ENCODE measurements around the gene RNF14.

The RNF14 gene

DNA sequence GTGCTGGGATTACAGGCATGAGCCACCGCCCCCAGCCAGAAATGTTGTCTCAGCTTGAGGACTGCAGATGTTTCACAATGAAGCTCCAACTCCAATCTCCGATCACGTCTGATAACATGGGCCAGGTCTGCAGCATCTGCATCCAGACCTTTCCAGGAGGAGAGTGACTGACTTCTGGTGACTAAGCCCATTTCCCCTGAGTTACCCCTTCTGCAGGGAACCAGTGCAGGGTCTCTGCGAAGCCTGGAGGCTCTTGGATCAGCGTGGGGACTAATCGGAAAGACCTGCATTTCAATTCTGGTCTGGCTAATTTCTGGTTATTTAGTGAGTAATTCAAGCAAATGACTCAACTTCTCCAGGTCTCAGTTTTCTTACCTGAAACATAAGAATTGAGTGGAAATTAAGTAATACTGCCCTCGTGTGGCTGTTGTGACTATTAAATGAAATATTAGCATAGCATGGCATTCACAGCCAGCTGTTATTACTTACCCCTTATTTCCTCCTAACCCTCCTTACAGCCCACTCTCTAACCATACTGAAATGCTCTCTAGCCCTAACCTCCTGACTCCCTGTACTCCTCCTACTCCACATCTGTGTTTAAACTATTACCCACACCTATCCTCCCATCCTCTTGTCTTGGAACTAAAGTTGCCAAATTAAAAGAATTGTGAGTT is 46.1 kb downstream of the RNF14 start:
- WGBS, 2 experiments = 65 to 74% methylated on average over 6 to 7 of the region's 7 CpGs

DNA sequence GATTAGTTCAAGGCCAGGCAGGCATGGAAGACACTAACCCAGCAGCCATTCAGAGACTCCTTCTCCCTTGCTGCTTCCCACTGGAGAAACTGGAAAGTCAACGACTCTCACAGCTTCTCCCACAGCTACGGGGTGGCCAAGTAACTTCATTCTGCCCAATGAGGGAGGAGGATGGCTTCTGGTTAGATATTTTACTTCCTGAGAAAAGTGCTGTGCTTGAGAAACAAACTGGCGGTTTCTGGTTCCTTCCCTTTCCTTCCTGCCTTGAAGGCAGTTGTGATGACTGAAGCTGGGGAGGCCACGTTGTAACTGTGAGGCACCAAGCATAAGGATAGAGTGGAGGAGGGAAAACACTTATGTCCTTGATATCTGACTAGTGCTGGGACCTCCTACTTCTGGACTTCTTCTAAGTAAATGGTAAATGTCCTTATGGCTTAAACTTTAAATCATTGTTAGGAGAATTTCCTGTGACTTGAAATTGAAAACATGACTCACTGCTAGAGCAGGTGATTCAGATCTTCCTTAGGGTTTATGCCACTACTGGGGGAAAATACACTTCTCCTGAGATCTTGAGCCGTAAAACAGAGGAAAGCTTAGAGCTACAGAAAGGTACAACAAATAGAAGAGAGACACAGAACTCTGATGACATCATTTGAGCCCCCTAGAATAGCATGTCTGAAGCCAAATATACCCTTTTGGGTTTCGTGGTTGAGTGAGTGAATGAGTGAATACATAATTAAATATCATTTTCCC is 47.1 kb downstream of the RNF14 start:
- no peaks in the 10 kb centered on the region for H3K4me1 ChIP-seq (ENCODE audit: control insufficient read depth, insufficient read depth, low read length)
- 85 to 88% methylated on average over 5 of the region's 6 CpGs for WGBS, 2 experiments
- no peak overlapping the region for H3K4me3 ChIP-seq (ENCODE audit: insufficient read depth, low read depth, low read length)
- no peaks in the 10 kb centered on the region for H3K9me3 ChIP-seq (ENCODE audit: control insufficient read depth, low read length)
- H3K36me3 ChIP-seq (ENCODE audit: control insufficient read depth, insufficient read depth, low read length) = no peaks in the 10 kb centered on the region
- H3K27me3 ChIP-seq (ENCODE audit: control insufficient read depth, insufficient read depth, low read length, poor library complexity, severe bottlenecking) = no peaks in the 10 kb centered on the region
- no peak overlapping the region for H3K27ac ChIP-seq (ENCODE audit: insufficient read depth, low read depth, low read length, poor library complexity, severe bottlenecking)

More for the DNA sequence above, 46.1 kb downstream of the RNF14 start:
- no peak overlapping the region for H3K27ac ChIP-seq (ENCODE audit: insufficient read depth, low read depth, low read length, poor library complexity, severe bottlenecking)
- H3K4me1 ChIP-seq (ENCODE audit: control insufficient read depth, insufficient read depth, low read length) = no peaks in the 10 kb centered on the region
- no peaks in the 10 kb centered on the region for H3K27me3 ChIP-seq (ENCODE audit: control insufficient read depth, insufficient read depth, low read length, poor library complexity, severe bottlenecking)
- no peaks in the 10 kb centered on the region for H3K9me3 ChIP-seq (ENCODE audit: control insufficient read depth, low read length)
- no peak overlapping the region for H3K4me3 ChIP-seq (ENCODE audit: insufficient read depth, low read depth, low read length)
- H3K36me3 ChIP-seq (ENCODE audit: control insufficient read depth, insufficient read depth, low read length) = no peaks in the 10 kb centered on the region

DNA sequence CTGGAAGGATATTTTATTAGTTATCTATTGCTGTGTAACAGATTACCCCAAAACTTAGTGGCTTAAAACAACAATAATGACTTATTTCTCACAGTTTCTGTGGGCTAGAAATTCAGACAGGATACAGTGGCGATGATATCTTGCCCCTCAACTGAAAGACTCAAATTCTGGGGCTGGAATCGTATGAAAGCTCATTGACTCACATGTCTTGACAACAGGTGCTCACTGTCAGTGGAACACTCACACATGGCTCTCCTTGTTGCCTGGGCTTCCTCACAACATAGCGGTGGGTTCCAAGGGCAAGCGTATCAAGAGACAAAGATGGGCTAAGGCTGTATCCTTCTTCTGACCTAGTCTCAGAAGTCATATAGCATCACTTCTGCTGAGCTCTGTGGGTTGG is 47.7 kb downstream of the RNF14 start:
- no peaks in the 10 kb centered on the region for H3K36me3 ChIP-seq (ENCODE audit: control insufficient read depth, insufficient read depth, low read length)
- 92 to 94% methylated on average over 4 of the region's 4 CpGs for WGBS, 2 experiments
- no peak overlapping the region for H3K27ac ChIP-seq (ENCODE audit: insufficient read depth, low read depth, low read length, poor library complexity, severe bottlenecking)
- H3K4me3 ChIP-seq (ENCODE audit: insufficient read depth, low read depth, low read length) = no peak overlapping the region
- no peaks in the 10 kb centered on the region for H3K27me3 ChIP-seq (ENCODE audit: control insufficient read depth, insufficient read depth, low read length, poor library complexity, severe bottlenecking)
- no peaks in the 10 kb centered on the region for H3K4me1 ChIP-seq (ENCODE audit: control insufficient read depth, insufficient read depth, low read length)
- H3K9me3 ChIP-seq (ENCODE audit: control insufficient read depth, low read length) = no peaks in the 10 kb centered on the region

DNA sequence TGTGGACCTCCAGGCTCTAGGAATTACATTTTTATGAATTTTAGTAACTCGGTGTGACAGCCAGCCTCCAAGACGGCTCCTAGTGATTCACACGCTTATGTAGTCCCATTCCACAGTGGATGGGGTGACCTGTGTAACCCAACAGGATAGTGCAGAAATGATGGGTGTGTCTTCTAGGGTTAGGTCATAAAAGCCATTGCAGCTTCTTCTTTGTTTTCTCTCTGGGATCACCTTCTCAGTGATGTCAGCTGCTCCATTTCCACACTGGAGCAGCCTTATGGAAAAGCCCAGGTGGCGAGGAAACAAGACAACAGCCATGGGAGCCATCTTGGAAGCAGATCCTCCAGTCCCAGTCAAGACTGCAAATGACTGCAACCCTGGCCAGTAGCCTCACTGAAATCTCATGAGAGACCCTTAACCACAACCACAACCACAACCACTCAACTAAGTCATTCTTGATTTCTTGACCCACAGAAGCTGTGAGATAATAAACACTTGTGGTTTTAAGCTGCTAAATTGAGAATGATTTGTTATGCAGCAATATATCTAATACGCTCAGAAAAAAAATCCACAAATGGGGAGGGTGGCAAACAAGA is 49.0 kb downstream of the RNF14 start:
- 94 to 97% methylated on average over 5 of the region's 5 CpGs for WGBS, 2 experiments
- Histone ChIP-seq H3K27me3 (ENCODE audit: control insufficient read depth, insufficient read depth, low read length, poor library complexity, severe bottlenecking) (no peaks in the 10 kb centered on the region), H3K27ac (ENCODE audit: insufficient read depth, low read depth, low read length, poor library complexity, severe bottlenecking) (no peak overlapping the region)

DNA sequence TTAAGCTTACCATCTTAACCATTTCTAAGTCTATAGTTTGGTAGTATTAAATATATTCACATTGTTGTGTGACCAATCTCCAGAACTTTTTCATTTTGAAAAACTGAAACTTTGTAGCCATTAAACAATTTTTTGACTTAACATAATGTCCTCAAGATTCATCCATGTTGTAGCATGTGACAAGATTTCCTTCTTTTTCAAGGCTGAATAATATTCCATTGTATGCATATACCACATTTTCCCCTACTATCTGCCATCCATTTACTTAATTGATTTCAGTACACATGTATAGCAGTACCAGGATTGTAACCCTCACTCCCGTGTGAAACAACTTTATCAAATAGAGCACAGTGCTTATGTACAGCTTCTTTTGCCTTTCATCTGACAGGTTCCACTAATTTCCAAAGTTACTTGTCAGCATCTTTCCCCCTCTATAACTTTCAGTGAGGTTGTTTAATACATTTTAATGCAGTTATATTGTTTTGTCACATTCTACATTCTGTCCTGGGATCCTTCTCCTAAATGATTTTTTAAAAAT is 51.3 kb downstream of the RNF14 start:
- Histone ChIP-seq H3K4me1 (ENCODE audit: control insufficient read depth, insufficient read depth, low read length) (no peaks in the 10 kb centered on the region), H3K27me3 (ENCODE audit: control insufficient read depth, insufficient read depth, low read length, poor library complexity, severe bottlenecking) (no peaks in the 10 kb centered on the region), H3K36me3 (ENCODE audit: control insufficient read depth, insufficient read depth, low read length) (no peaks in the 10 kb centered on the region), H3K9me3 (ENCODE audit: control insufficient read depth, low read length) (no peaks in the 10 kb centered on the region), H3K4me3 (ENCODE audit: insufficient read depth, low read depth, low read length) (no peak overlapping the region), H3K27ac (ENCODE audit: insufficient read depth, low read depth, low read length, poor library complexity, severe bottlenecking) (no peak overlapping the region)
- 88 to 95% methylated on average over 1 of the region's 1 CpG for WGBS, 2 experiments

More for the DNA sequence above, 49.0 kb downstream of the RNF14 start:
- Histone ChIP-seq H3K4me1 (ENCODE audit: control insufficient read depth, insufficient read depth, low read length) (no peaks in the 10 kb centered on the region), H3K9me3 (ENCODE audit: control insufficient read depth, low read length) (no peaks in the 10 kb centered on the region), H3K36me3 (ENCODE audit: control insufficient read depth, insufficient read depth, low read length) (no peaks in the 10 kb centered on the region), H3K4me3 (ENCODE audit: insufficient read depth, low read depth, low read length) (no peak overlapping the region)

DNA sequence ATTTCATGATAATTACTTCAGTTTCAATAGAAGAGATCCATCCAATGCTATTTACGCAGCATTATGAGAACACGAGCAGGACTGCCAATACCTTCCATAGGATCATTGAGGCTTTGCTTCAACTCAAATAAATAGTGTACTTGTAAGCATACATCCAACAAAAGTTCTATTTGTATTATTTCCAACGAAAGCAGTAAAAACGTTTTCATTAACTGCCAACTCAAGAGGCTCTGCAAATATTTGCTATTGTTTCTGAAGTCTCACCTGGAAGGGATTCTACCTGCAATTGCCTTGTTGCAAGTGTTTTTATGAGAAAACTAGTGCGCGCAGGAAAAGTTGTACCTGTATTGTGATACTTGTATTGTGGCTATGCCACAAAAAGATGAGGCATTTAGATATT is 54.9 kb downstream of the RNF14 start:
- Histone ChIP-seq H3K4me3 (ENCODE audit: insufficient read depth, low read depth, low read length) (no peak overlapping the region), H3K27ac (ENCODE audit: insufficient read depth, low read depth, low read length, poor library complexity, severe bottlenecking) (no peak overlapping the region), H3K27me3 (ENCODE audit: control insufficient read depth, insufficient read depth, low read length, poor library complexity, severe bottlenecking) (no peaks in the 10 kb centered on the region), H3K4me1 (ENCODE audit: control insufficient read depth, insufficient read depth, low read length) (no peaks in the 10 kb centered on the region), H3K36me3 (ENCODE audit: control insufficient read depth, insufficient read depth, low read length) (no peaks in the 10 kb centered on the region), H3K9me3 (ENCODE audit: control insufficient read depth, low read length) (no peaks in the 10 kb centered on the region)
- WGBS, 2 experiments = 90 to 95% methylated on average over 6 of the region's 6 CpGs

DNA sequence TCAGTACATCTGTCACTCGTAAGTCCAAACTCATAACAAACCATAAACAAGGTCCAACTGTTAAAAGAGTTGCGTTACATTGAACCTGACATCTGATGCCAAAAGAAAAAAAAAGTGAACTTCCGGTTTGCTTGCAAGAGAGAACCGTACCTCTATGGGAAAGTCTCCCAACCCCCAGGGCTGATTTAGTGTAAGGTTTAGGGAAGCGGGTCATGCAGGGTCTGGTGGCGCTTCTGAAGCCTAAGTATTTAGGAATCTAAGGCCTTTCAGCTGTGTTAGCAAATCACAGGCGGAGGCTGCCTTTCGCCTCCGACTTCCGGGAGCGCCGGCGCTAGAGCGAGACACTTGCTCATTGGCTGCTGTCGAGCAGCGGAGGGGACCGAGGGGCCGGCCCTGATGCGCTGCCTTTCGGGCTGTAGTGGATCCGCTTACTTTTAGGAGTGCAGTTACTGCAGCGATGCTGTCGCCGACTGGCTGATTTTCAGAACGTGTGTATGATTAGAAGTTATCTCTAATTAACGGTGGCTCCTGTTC is 55.9 kb downstream of the RNF14 start:
- Histone ChIP-seq H3K36me3 (ENCODE audit: control insufficient read depth, insufficient read depth, low read length) (no peaks in the 10 kb centered on the region), H3K9me3 (ENCODE audit: control insufficient read depth, low read length) (no peaks in the 10 kb centered on the region), H3K27me3 (ENCODE audit: control insufficient read depth, insufficient read depth, low read length, poor library complexity, severe bottlenecking) (no peaks in the 10 kb centered on the region), H3K4me3 (ENCODE audit: insufficient read depth, low read depth, low read length) (peak overlapping the region; percentile 37), H3K27ac (ENCODE audit: insufficient read depth, low read depth, low read length, poor library complexity, severe bottlenecking) (peak overlapping the region; percentile 71), H3K4me1 (ENCODE audit: control insufficient read depth, insufficient read depth, low read length) (no peaks in the 10 kb centered on the region)
- WGBS, 2 experiments = 2 to 3% methylated on average over 26 of the region's 26 CpGs

DNA sequence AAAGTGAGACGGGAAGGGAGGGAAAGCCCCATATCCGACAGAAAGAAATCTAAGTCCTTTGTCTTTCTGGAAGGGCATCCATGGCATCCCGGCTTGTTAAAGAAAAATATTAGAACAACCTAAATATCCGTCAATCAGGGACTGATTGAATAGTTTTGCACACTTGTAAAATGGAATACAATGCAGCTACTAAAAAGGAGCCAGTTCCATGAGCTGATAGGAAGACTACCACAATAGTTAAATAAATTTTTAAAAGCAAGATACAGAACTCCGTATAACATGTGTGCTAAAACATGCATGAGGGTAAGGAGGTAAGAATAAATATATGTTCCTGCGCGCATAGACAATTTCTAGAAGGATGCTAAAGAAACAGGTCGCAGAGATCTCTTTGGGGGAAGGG is 56.7 kb downstream of the RNF14 start:
- Histone ChIP-seq H3K9me3 (ENCODE audit: control insufficient read depth, low read length) (no peaks in the 10 kb centered on the region), H3K36me3 (ENCODE audit: control insufficient read depth, insufficient read depth, low read length) (no peaks in the 10 kb centered on the region), H3K27me3 (ENCODE audit: control insufficient read depth, insufficient read depth, low read length, poor library complexity, severe bottlenecking) (no peaks in the 10 kb centered on the region), H3K4me3 (ENCODE audit: insufficient read depth, low read depth, low read length) (no peak overlapping the region), H3K27ac (ENCODE audit: insufficient read depth, low read depth, low read length, poor library complexity, severe bottlenecking) (no peak overlapping the region), H3K4me1 (ENCODE audit: control insufficient read depth, insufficient read depth, low read length) (no peaks in the 10 kb centered on the region)
- WGBS, 2 experiments = 80 to 94% methylated on average over 7 to 8 of the region's 8 CpGs

DNA sequence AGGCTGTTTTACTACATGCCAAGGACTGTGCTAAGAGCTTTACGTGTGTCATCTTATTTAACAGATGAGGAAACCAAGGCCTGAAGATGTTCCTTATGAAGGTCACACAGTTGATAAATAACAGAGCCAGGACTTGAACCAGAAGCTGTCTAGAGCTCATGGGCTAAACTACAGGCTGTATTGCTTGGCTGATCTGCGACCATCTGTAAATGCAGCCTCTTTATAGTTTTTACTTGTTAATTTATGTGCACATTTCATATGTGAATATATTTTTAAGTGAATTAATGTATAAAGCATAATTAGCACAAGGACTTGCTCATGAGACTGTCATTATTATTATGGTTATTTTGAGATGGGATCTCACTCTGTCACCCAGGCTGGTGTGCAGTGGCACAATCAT is 63.2 kb downstream of the RNF14 start:
- Histone ChIP-seq H3K4me1 (ENCODE audit: control insufficient read depth, insufficient read depth, low read length) (no peaks in the 10 kb centered on the region), H3K4me3 (ENCODE audit: insufficient read depth, low read depth, low read length) (no peak overlapping the region), H3K27me3 (ENCODE audit: control insufficient read depth, insufficient read depth, low read length, poor library complexity, severe bottlenecking) (no peaks in the 10 kb centered on the region), H3K36me3 (ENCODE audit: control insufficient read depth, insufficient read depth, low read length) (no peaks in the 10 kb centered on the region), H3K9me3 (ENCODE audit: control insufficient read depth, low read length) (no peaks in the 10 kb centered on the region), H3K27ac (ENCODE audit: insufficient read depth, low read depth, low read length, poor library complexity, severe bottlenecking) (no peak overlapping the region)
- 88 to 92% methylated on average over 2 of the region's 2 CpGs for WGBS, 2 experiments

Measured in ectodermal cell (in vitro differentiated cells).